ENCODE results near the gene TBL2.
"Not testable (repeated sequence)": the region's sequence is repeated elsewhere in the genome, so short reads cannot be mapped to it uniquely, and the experiment has no call there.

The TBL2 gene

GRCh38 chr7:73622527-73622908, 44.1 kb upstream of the TBL2 start:
- no peak for TF ChIP-seq CTCF (IDR thresholded peaks at IDR 0.05; ENCODE audit: borderline replicate concordance, control extremely low read depth, extremely low read depth, insufficient read depth, missing control alignments)
- DNase-seq (ENCODE audit: low spot score): no peak
- in situ Hi-C loops (cut with MboI; ENCODE audit: low sequenced_read_pairs, unreplicated experiment): no loop called here

GRCh38 chr7:73621168-73622063, 43.0 kb upstream of the TBL2 start:
- no peak for TF ChIP-seq CTCF (IDR thresholded peaks at IDR 0.05; ENCODE audit: borderline replicate concordance, control extremely low read depth, extremely low read depth, insufficient read depth, missing control alignments)
- no peak for DNase-seq (ENCODE audit: low spot score)
- in situ Hi-C loops (cut with MboI; ENCODE audit: low sequenced_read_pairs, unreplicated experiment): no loop called here

- not testable (repeated sequence) for DNase-seq (ENCODE audit: low spot score)
- in situ Hi-C loops (cut with MboI; ENCODE audit: low sequenced_read_pairs, unreplicated experiment): loop anchor here (10.0 kb wide), 1 partner anchor 95 kb away; the partner anchor contains the start of gene STX1A
Observed at GRCh38 chr7:73619394-73619793, 41.0 kb upstream of the TBL2 start.

GRCh38 chr7:73618538-73618937, 40.2 kb upstream of the TBL2 start:
- no peak for TF ChIP-seq CTCF (IDR thresholded peaks at IDR 0.05; ENCODE audit: borderline replicate concordance, control extremely low read depth, extremely low read depth, insufficient read depth, missing control alignments)
- no peak for DNase-seq (ENCODE audit: low spot score)
- in situ Hi-C loops (cut with MboI; ENCODE audit: low sequenced_read_pairs, unreplicated experiment): loop anchor here (10.0 kb wide), 1 partner anchor 96 kb away; the partner anchor contains the start of gene STX1A

GRCh38 chr7:73617520-73617919, 39.1 kb upstream of the TBL2 start:
- in situ Hi-C loops (cut with MboI; ENCODE audit: low sequenced_read_pairs, unreplicated experiment): loop anchor here (10.0 kb wide), 1 partner anchor 97 kb away; the partner anchor contains the start of gene STX1A
- not testable (repeated sequence) for DNase-seq (ENCODE audit: low spot score)

- no peak for TF ChIP-seq CTCF (IDR thresholded peaks at IDR 0.05; ENCODE audit: borderline replicate concordance, control extremely low read depth, extremely low read depth, insufficient read depth, missing control alignments)
- no peak for DNase-seq (ENCODE audit: low spot score)
- in situ Hi-C loops (cut with MboI; ENCODE audit: low sequenced_read_pairs, unreplicated experiment): loop anchor here (10.0 kb wide), 1 partner anchor 99 kb away; the partner anchor contains the start of gene STX1A
Observed at GRCh38 chr7:73615886-73616285, 37.5 kb upstream of the TBL2 start.

- in situ Hi-C loops (cut with MboI; ENCODE audit: low sequenced_read_pairs, unreplicated experiment): loop anchor here (10.0 kb wide), 1 partner anchor 100 kb away; the partner anchor contains the start of gene STX1A
- DNase-seq (ENCODE audit: low spot score): not testable (repeated sequence)
Observed at GRCh38 chr7:73614937-73615336, 36.6 kb upstream of the TBL2 start.

GRCh38 chr7:73613954-73614735, 35.8 kb upstream of the TBL2 start:
- no peak for DNase-seq (ENCODE audit: low spot score)
- in situ Hi-C loops (cut with MboI; ENCODE audit: low sequenced_read_pairs, unreplicated experiment): loop anchor here (10.0 kb wide), 1 partner anchor 101 kb away; the partner anchor contains the start of gene STX1A
- TF ChIP-seq CTCF (IDR thresholded peaks at IDR 0.05; ENCODE audit: borderline replicate concordance, control extremely low read depth, extremely low read depth, insufficient read depth, missing control alignments): no peak
